Measurements from ENCODE around the gene TVP23B. TPM values are rescaled to one million over a fixed set of nuclear protein-coding genes. Genes with fewer than 3 reads are reported as not detected.
"Not testable (repeated sequence)": the region's sequence is repeated elsewhere in the genome, so short reads cannot be mapped to it uniquely, and the experiment has no call there.

TVP23B gene
- 35.3 TPM for total RNA-seq
- polyA plus RNA-seq (ENCODE audit: insufficient read depth, low read depth, low replicate concordance), result 20.9 TPM
- long read RNA-seq, donor 1, transcript TVP23B-201 (7 exons, 2,064 nt), result major isoform, 8 of 8 reads
- long read RNA-seq, donor 1, partial matches to known transcripts, result 0 of 8 reads
- long read RNA-seq, donor 1, other reads (novel, unspliced or antisense), result 0 of 8 reads
- long read RNA-seq, donor 2, transcript TVP23B-201 (7 exons, 2,064 nt), result major isoform, 18 of 19 reads
- long read RNA-seq, donor 2, partial matches to known transcripts, result 0 of 19 reads
- long read RNA-seq, donor 2, other reads (novel, unspliced or antisense), result 0 of 19 reads
- long read RNA-seq, donor 3, transcript TVP23B-201 (7 exons, 2,064 nt), result major isoform, 25 of 36 reads
- long read RNA-seq, donor 3, partial matches to known transcripts, result 10 of 36 reads
- long read RNA-seq, donor 3, other reads (novel, unspliced or antisense), result 0 of 36 reads
- long read RNA-seq, donor 4, transcript TVP23B-201 (7 exons, 2,064 nt), result major isoform, 8 of 11 reads
- long read RNA-seq, donor 4, partial matches to known transcripts, result 0 of 11 reads
- long read RNA-seq, donor 4, other reads (novel, unspliced or antisense), result 0 of 11 reads
- long read RNA-seq, donor 5, result 0 reads
- long read RNA-seq, donor 6, transcript TVP23B-201 (7 exons, 2,064 nt), result major isoform, 33 of 46 reads
- long read RNA-seq, donor 6, partial matches to known transcripts, result 11 of 46 reads
- long read RNA-seq, donor 6, other reads (novel, unspliced or antisense), result 0 of 46 reads
- long read RNA-seq, donor 7, transcript TVP23B-201 (7 exons, 2,064 nt), result major isoform, 34 of 41 reads
- long read RNA-seq, donor 7, partial matches to known transcripts, result 2 of 41 reads
- long read RNA-seq, donor 7, other reads (novel, unspliced or antisense), result 3 of 41 reads
- long read RNA-seq, donor 8, transcript TVP23B-201 (7 exons, 2,064 nt), result major isoform, 14 of 14 reads
- long read RNA-seq, donor 8, partial matches to known transcripts, result 0 of 14 reads
- long read RNA-seq, donor 8, other reads (novel, unspliced or antisense), result 0 of 14 reads
- long read RNA-seq, donor 9, transcript TVP23B-201 (7 exons, 2,064 nt), result major isoform, 8 of 10 reads
- long read RNA-seq, donor 9, partial matches to known transcripts, result 0 of 10 reads
- long read RNA-seq, donor 9, other reads (novel, unspliced or antisense), result 0 of 10 reads
- long read RNA-seq, donor 10, transcript TVP23B-201 (7 exons, 2,064 nt), result major isoform, 9 of 10 reads
- long read RNA-seq, donor 10, partial matches to known transcripts, result 0 of 10 reads
- long read RNA-seq, donor 10, other reads (novel, unspliced or antisense), result 0 of 10 reads

GRCh38 chr17:18780991-18781718, at the start of gene TVP23B:
TSS of gene TVP23B (plus strand) at chr17:18781183. CDS start at chr17:18781294, 111 bp downstream.
- peak; percentile 97 to 99 (median 99) for DNase-seq
- H3K27ac ChIP-seq (ENCODE audit: low read depth in 2 of 2, low read length in 2 of 2), result peak within 1 kb of the TSS; percentile 22 to 65
- H3K36me3 ChIP-seq (ENCODE audit: control insufficient read depth in 2 of 3, insufficient read depth in 3 of 3, low read length in 3 of 3); intact Hi-C loops (cut with DNase I); H3K4me1 ChIP-seq (ENCODE audit: control insufficient read depth in 2 of 3, insufficient read depth in 2 of 3, low read depth in 1 of 3, low read length in 3 of 3); H3K27me3 ChIP-seq (ENCODE audit: control insufficient read depth, insufficient read depth, low read length); H3K9me3 ChIP-seq (ENCODE audit: control insufficient read depth in 2 of 3, insufficient read depth in 1 of 3, low read length in 3 of 3); FAIRE-seq: not testable (repeated sequence)
- peak within 1 kb of the TSS; percentile 44 to 57 (median 48) for H3K4me3 ChIP-seq (ENCODE audit: low read length in 3 of 3)
- H3K9ac ChIP-seq (ENCODE audit: low read length in 3 of 3), result peak within 1 kb of the TSS in 1 of 3 donors; percentile 36

- H3K4me1 ChIP-seq (ENCODE audit: control insufficient read depth in 2 of 3, insufficient read depth in 2 of 3, low read depth in 1 of 3, low read length in 3 of 3); H3K9me3 ChIP-seq (ENCODE audit: control insufficient read depth in 2 of 3, insufficient read depth in 1 of 3, low read length in 3 of 3); H3K36me3 ChIP-seq (ENCODE audit: control insufficient read depth in 2 of 3, insufficient read depth in 3 of 3, low read length in 3 of 3); H3K9ac ChIP-seq (ENCODE audit: low read length in 3 of 3); H3K4me3 ChIP-seq (ENCODE audit: low read length in 3 of 3); H3K27me3 ChIP-seq (ENCODE audit: control insufficient read depth, insufficient read depth, low read length); DNase-seq; H3K27ac ChIP-seq (ENCODE audit: low read depth in 2 of 2, low read length in 2 of 2); FAIRE-seq; intact Hi-C loops (cut with DNase I): not testable (repeated sequence)
Measured at GRCh38 chr17:18732438-18732837, 48.5 kb upstream of the TVP23B start.

GRCh38 chr17:18733350-18733749, 47.6 kb upstream of the TVP23B start:
- not testable (repeated sequence) for FAIRE-seq

GRCh38 chr17:18739616-18740391, 41.2 kb upstream of the TVP23B start:
- H3K36me3 ChIP-seq (ENCODE audit: control insufficient read depth in 2 of 3, insufficient read depth in 3 of 3, low read length in 3 of 3); H3K27ac ChIP-seq (ENCODE audit: low read depth in 2 of 2, low read length in 2 of 2); H3K9ac ChIP-seq (ENCODE audit: low read length in 3 of 3); FAIRE-seq; H3K27me3 ChIP-seq (ENCODE audit: control insufficient read depth, insufficient read depth, low read length); H3K9me3 ChIP-seq (ENCODE audit: control insufficient read depth in 2 of 3, insufficient read depth in 1 of 3, low read length in 3 of 3); intact Hi-C loops (cut with DNase I); H3K4me1 ChIP-seq (ENCODE audit: control insufficient read depth in 2 of 3, insufficient read depth in 2 of 3, low read depth in 1 of 3, low read length in 3 of 3); H3K4me3 ChIP-seq (ENCODE audit: low read length in 3 of 3); DNase-seq: not testable (repeated sequence)

More at GRCh38 chr17:18733350-18733749, 47.6 kb upstream of the TVP23B start:
- intact Hi-C loops (cut with DNase I); H3K9me3 ChIP-seq (ENCODE audit: control insufficient read depth in 2 of 3, insufficient read depth in 1 of 3, low read length in 3 of 3); H3K4me3 ChIP-seq (ENCODE audit: low read length in 3 of 3); H3K36me3 ChIP-seq (ENCODE audit: control insufficient read depth in 2 of 3, insufficient read depth in 3 of 3, low read length in 3 of 3); DNase-seq; H3K9ac ChIP-seq (ENCODE audit: low read length in 3 of 3); H3K4me1 ChIP-seq (ENCODE audit: control insufficient read depth in 2 of 3, insufficient read depth in 2 of 3, low read depth in 1 of 3, low read length in 3 of 3); H3K27ac ChIP-seq (ENCODE audit: low read depth in 2 of 2, low read length in 2 of 2); H3K27me3 ChIP-seq (ENCODE audit: control insufficient read depth, insufficient read depth, low read length): not testable (repeated sequence)

GRCh38 chr17:18741228-18741627, 39.8 kb upstream of the TVP23B start:
- intact Hi-C loops (cut with DNase I); H3K27ac ChIP-seq (ENCODE audit: low read depth in 2 of 2, low read length in 2 of 2); H3K27me3 ChIP-seq (ENCODE audit: control insufficient read depth, insufficient read depth, low read length); H3K4me3 ChIP-seq (ENCODE audit: low read length in 3 of 3); DNase-seq; H3K9ac ChIP-seq (ENCODE audit: low read length in 3 of 3); FAIRE-seq; H3K4me1 ChIP-seq (ENCODE audit: control insufficient read depth in 2 of 3, insufficient read depth in 2 of 3, low read depth in 1 of 3, low read length in 3 of 3); H3K9me3 ChIP-seq (ENCODE audit: control insufficient read depth in 2 of 3, insufficient read depth in 1 of 3, low read length in 3 of 3); H3K36me3 ChIP-seq (ENCODE audit: control insufficient read depth in 2 of 3, insufficient read depth in 3 of 3, low read length in 3 of 3): not testable (repeated sequence)

- H3K9ac ChIP-seq (ENCODE audit: low read length in 3 of 3); H3K36me3 ChIP-seq (ENCODE audit: control insufficient read depth in 2 of 3, insufficient read depth in 3 of 3, low read length in 3 of 3); H3K4me1 ChIP-seq (ENCODE audit: control insufficient read depth in 2 of 3, insufficient read depth in 2 of 3, low read depth in 1 of 3, low read length in 3 of 3); H3K27me3 ChIP-seq (ENCODE audit: control insufficient read depth, insufficient read depth, low read length); H3K27ac ChIP-seq (ENCODE audit: low read depth in 2 of 2, low read length in 2 of 2); intact Hi-C loops (cut with DNase I); H3K9me3 ChIP-seq (ENCODE audit: control insufficient read depth in 2 of 3, insufficient read depth in 1 of 3, low read length in 3 of 3): not testable (repeated sequence)
- peak in 1 of 5 donors; percentile 16 for DNase-seq
- FAIRE-seq, result peak; percentile 23
- peak within 1 kb of the TSS in 1 of 3 donors; percentile 30 for H3K4me3 ChIP-seq (ENCODE audit: low read length in 3 of 3)
Measured at GRCh38 chr17:18743699-18744421, 37.1 kb upstream of the TVP23B start, which contains the start of gene FBXW10. TSS of gene FBXW10 (plus strand) at chr17:18744054. CDS start at chr17:18744245, 191 bp downstream.
